Large intestine (tissue), 3 donors: ENCODE results near the gene IL21R. TPM values are rescaled to one million over a fixed set of nuclear protein-coding genes. Genes with fewer than 3 reads are reported as not detected.

Source experiments
- DNase-seq, 2 donors: peaks; one replicate each; pipeline versions ENCODE4 v3.0.0 to v3.0.0-alpha.2; 2013
- H3K27ac ChIP-seq: one replicate; pipeline ENCODE4 v1.5.1; 2013; ENCODE audit warnings: low read length
- H3K27me3 ChIP-seq: 2 replicates; pipeline ENCODE4 v1.6.1; 2013; ENCODE audit warnings: low read length; ENCODE audit not compliant: control insufficient read depth, insufficient read depth
- H3K36me3 ChIP-seq: 2 replicates; pipeline ENCODE4 v1.6.1; 2013; ENCODE audit warnings: low read length; ENCODE audit not compliant: control insufficient read depth, insufficient read depth
- H3K4me1 ChIP-seq: one replicate; pipeline ENCODE4 v1.6.1; 2013; ENCODE audit warnings: low read length; ENCODE audit not compliant: control insufficient read depth, insufficient read depth
- H3K4me3 ChIP-seq: one replicate; pipeline ENCODE4 v1.5.1; 2013; ENCODE audit warnings: low read length
- H3K9me3 ChIP-seq: one replicate; pipeline ENCODE4 v1.6.1; 2013; ENCODE audit warnings: mild to moderate bottlenecking, low read depth, low read length, moderate library complexity; ENCODE audit not compliant: control insufficient read depth
- WGBS: methylation state at CpG from one replicate; pipeline ENCODE4 v1.1.5; 2013; ENCODE audit warnings: low lambda C conversion rate; ENCODE audit not compliant: insufficient coverage; 5-methylcytosine and 5-hydroxymethylcytosine counted together
- polyA plus RNA-seq: library from polyadenylated mRNA; unstranded; fragments of 120-200 nt; gene quantifications from one replicate; pipeline ENCODE4 v1.2.1, GENCODE V29; 2013

IL21R gene
- polyA plus RNA-seq, 1 donor: 0.39 TPM

GRCh38 chr16:27458987-27459688 lies 57.2 kb downstream of the IL21R start:
- H3K27me3 ChIP-seq: no peaks in the 10 kb centered on the region
- H3K27ac ChIP-seq: no peak overlapping the region
- H3K4me1 ChIP-seq: no peaks in the 10 kb centered on the region
- H3K4me3 ChIP-seq: no peak overlapping the region
- H3K36me3 ChIP-seq: peaks cover 55% of the 10 kb centered on the region
- WGBS: no CpG with 5 or more reads among the region's 5 CpGs
- no peak for DNase-seq
- no peaks in the 10 kb centered on the region for H3K9me3 ChIP-seq

GRCh38 chr16:27460213-27460612 lies 58.2 kb downstream of the IL21R start:
- no peak overlapping the region for H3K27ac ChIP-seq
- no peaks in the 10 kb centered on the region for H3K27me3 ChIP-seq
- peaks cover 66% of the 10 kb centered on the region for H3K36me3 ChIP-seq
- H3K9me3 ChIP-seq: peaks cover 4% of the 10 kb centered on the region
- no peak overlapping the region for H3K4me3 ChIP-seq
- no peak for DNase-seq
- no CpG with 5 or more reads among the region's 4 CpGs for WGBS
- H3K4me1 ChIP-seq: peaks cover 11% of the 10 kb centered on the region

DNA sequence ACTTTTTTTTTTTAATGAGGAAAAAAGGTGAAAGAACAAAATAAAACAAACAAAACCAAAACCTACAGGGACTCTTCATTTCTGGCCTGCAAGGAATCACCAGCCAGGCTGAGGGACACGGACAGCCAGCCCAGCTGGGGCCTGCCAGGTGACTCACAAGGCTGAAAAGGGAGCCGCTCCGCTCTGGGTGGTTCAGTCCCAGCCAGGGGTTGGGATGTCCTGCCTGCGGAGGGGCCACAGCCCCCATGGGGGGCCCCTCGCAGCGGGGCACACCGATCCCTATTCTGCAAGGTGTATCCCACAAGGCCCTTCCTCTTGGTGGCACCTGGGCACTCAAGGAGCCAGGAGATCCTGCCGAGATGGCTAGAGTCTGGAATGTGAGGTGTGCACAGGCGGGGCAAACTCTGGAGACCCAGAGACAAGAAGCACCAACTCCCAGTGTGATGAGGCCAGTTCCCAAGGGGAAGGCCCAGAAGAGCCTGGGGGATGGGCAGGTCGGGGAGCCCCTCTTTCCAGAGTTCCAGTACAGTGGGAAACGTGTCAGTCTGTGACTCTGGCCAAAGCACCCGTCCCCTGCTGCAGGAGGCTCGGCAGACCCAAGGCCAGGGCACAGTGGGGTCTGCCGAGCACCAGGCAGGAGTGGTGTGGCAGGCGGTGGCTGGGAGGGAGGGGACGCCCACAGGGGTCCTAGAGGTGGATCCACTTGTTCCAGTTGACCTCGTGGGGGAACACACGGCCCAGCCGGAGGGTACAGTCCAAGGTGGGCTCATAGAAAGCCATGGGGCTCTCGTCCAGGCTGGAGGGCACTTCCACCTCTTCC lies 58.9 kb downstream of the IL21R start:
- DNase-seq: no peak
- Histone ChIP-seq H3K27ac (no peak overlapping the region), H3K36me3 (peaks cover 69% of the 10 kb centered on the region), H3K4me3 (no peak overlapping the region), H3K9me3 (peaks cover 4% of the 10 kb centered on the region), H3K4me1 (peaks cover 17% of the 10 kb centered on the region), H3K27me3 (no peaks in the 10 kb centered on the region)
- no CpG with 5 or more reads among the region's 20 CpGs for WGBS

GRCh38 chr16:27461483-27462171 lies 59.7 kb downstream of the IL21R start:
- Histone ChIP-seq H3K9me3 (peaks cover 4% of the 10 kb centered on the region), H3K27me3 (no peaks in the 10 kb centered on the region), H3K36me3 (peaks cover 69% of the 10 kb centered on the region), H3K27ac (no peak overlapping the region), H3K4me1 (peaks cover 24% of the 10 kb centered on the region), H3K4me3 (no peak overlapping the region)
- no peak for DNase-seq
- no CpG with 5 or more reads among the region's 16 CpGs for WGBS

DNA sequence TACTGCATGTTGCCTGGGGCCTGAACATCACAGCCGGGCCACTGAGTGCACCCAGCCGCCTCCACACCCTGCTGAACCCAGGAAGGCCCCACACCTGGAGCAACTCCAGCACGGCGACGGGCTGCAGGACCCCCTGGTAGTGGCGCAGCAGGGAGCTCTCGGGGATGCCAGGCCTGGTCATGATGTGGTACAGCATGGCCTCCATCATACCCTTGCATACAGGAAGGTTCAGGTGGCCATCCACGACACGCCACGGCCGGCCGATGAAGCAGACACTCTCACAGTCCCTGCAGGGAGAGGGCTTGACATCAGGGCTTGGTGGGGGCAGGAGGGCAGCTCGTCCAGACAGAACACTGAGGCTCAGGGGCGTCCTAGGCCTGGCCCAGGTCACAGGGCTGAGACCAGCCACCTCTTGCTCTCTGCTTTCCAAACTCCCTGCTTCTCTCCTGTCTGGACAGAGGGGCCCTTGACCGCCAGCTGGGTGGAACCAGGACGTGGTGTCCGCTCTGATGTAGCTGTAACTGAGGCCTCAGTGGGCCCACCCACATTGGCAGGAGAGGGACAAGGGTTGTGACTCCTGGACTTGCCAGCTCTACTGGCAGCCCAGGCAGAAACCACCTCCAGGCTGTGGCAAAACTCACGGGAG lies 60.3 kb downstream of the IL21R start:
- peaks cover 4% of the 10 kb centered on the region for H3K9me3 ChIP-seq
- no peak overlapping the region for H3K4me3 ChIP-seq
- peaks cover 74% of the 10 kb centered on the region for H3K36me3 ChIP-seq
- no peaks in the 10 kb centered on the region for H3K27me3 ChIP-seq
- peaks cover 25% of the 10 kb centered on the region for H3K4me1 ChIP-seq
- DNase-seq: no peak
- no peak overlapping the region for H3K27ac ChIP-seq
- no CpG with 5 or more reads among the region's 18 CpGs for WGBS

DNA sequence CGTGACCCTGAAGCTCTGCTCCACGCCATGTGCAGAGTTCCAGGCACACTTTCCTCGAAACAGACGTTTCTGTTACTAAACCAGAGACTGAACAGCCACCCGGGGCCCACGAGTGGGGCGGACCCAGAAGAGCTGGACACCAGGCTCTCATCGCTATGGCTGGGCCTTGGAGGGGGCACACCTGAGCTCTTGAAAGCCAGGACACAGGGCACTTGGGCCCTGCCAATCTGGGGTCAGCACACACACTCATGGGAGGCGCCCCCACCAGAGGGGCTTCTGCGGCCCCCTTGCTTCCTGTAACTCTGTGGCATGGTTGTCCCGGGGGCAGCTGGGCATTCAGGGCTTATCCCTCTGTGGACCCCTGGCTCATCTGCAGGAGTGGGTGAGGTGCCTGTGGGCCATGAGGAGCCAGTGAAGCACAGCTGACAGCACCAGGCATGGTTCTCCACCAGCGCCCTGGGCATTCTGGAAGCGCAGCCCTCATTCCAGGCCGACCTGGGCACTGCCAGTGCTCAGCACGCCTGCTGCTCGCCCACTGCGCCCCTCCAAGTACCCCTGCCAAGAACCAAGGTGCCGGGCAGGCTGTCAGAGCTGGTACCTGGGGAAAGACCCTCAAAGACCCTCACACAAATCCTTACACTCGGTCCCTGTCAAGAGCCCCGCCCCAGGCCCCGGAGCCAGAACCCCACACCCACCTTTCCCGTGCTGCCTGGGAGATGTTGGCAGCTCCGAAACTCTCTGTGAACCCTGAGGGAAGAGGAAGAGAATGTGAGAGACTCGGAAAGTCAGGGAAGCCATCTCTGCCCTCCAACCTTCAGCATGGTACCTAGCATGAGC lies 61.1 kb downstream of the IL21R start:
- peaks cover 25% of the 10 kb centered on the region for H3K4me1 ChIP-seq
- peaks cover 4% of the 10 kb centered on the region for H3K9me3 ChIP-seq
- no peaks in the 10 kb centered on the region for H3K27me3 ChIP-seq
- no peak overlapping the region for H3K4me3 ChIP-seq
- no peak overlapping the region for H3K27ac ChIP-seq
- peaks cover 81% of the 10 kb centered on the region for H3K36me3 ChIP-seq
- WGBS: no CpG with 5 or more reads among the region's 24 CpGs
- no peak for DNase-seq

GRCh38 chr16:27463741-27464591 lies 62.0 kb downstream of the IL21R start:
- no CpG with 5 or more reads among the region's 32 CpGs for WGBS
- Histone ChIP-seq H3K36me3 (peaks cover 85% of the 10 kb centered on the region), H3K4me3 (no peak overlapping the region), H3K4me1 (peaks cover 25% of the 10 kb centered on the region), H3K9me3 (peaks cover 4% of the 10 kb centered on the region), H3K27me3 (no peaks in the 10 kb centered on the region), H3K27ac (peak overlapping the region; percentile 84)
- no peak for DNase-seq

- Histone ChIP-seq H3K27me3 (no peaks in the 10 kb centered on the region), H3K27ac (peak overlapping the region; percentile 84), H3K9me3 (peaks cover 4% of the 10 kb centered on the region), H3K4me1 (peaks cover 25% of the 10 kb centered on the region), H3K4me3 (no peak overlapping the region), H3K36me3 (peaks cover 86% of the 10 kb centered on the region)
- no CpG with 5 or more reads among the region's 33 CpGs for WGBS
- no peak for DNase-seq
Measured at GRCh38 chr16:27464626-27465482, 62.9 kb downstream of the IL21R start.
